ENCODE results near the gene RNASET2.

GRCh38 chr6:166927240-166927934, 29.0 kb downstream of the RNASET2 start:
- no peak for TF ChIP-seq POLR2AphosphoS5 (IDR thresholded peaks at IDR 0.05; ENCODE audit: low read depth, low read length)
- TF ChIP-seq REST (IDR thresholded peaks at IDR 0.05; ENCODE audit: insufficient read depth in 1 of 2, low read depth in 2 of 2, low read length in 2 of 2), result no peak
- TF ChIP-seq SIN3A (IDR thresholded peaks at IDR 0.05; ENCODE audit: borderline replicate concordance, insufficient read depth, low read length), result no peak
